Liver (tissue), 3 donors: ENCODE results near the gene GATA1.

ENCODE experiments used
- ATF3 ChIP-seq: IDR thresholded peaks from 2 replicates; pipeline ENCODE4 v1.6.1; 2016; ENCODE audit warnings: antibody characterized with exemption
- CTCF ChIP-seq: fragments of 150-350 bp; IDR thresholded peaks from 2 replicates; pipeline ENCODE4 v1.5.1; 2017; ENCODE audit warnings: improper control_type of control experiment, low read depth, low read length; ENCODE audit not compliant: missing input control
- EGR1 ChIP-seq, 2 donors: IDR thresholded peaks; 2 replicates each; pipeline ENCODE4 v1.6.1; 2016 to 2018; ENCODE audit warnings: antibody characterized with exemption in 2 of 2, low read depth in 2 of 2
- FOXA1 ChIP-seq: IDR thresholded peaks from 2 replicates; pipeline ENCODE4 v1.6.1; 2016; ENCODE audit warnings: antibody characterized with exemption
- RAD21 ChIP-seq, 2 donors: IDR thresholded peaks; 2 replicates each; pipeline ENCODE4 v1.6.1; 2016; ENCODE audit warnings: antibody characterized with exemption in 2 of 2, mild to moderate bottlenecking in 2 of 2
- SP1 ChIP-seq: IDR thresholded peaks from 2 replicates; pipeline ENCODE4 v1.6.1; 2018; ENCODE audit warnings: antibody characterized with exemption, mild to moderate bottlenecking
- TAF1 ChIP-seq: conservative IDR thresholded peaks from 2 replicates; pipeline ENCODE4 v1.6.1; 2016; ENCODE audit warnings: antibody characterized with exemption, mild to moderate bottlenecking
- donor health status: healthy.
- donor health status: healthy.

- TF ChIP-seq CTCF = no peak
- TF ChIP-seq FOXA1 = no peak
- TF ChIP-seq ATF3 = no peak
- no peak for TF ChIP-seq TAF1
- no peak for TF ChIP-seq RAD21 (IDR thresholded peaks at IDR 0.05)
- TF ChIP-seq SP1 = no peak
- no peak for TF ChIP-seq EGR1 (IDR thresholded peaks at IDR 0.05; ENCODE audit: low read depth in 2 of 2)
Measured at GRCh38 chrX:48772602-48773001, 13.8 kb upstream of the GATA1 start.
